GM10248 (cell line): ENCODE results near the gene BRSK2.
A peak's percentile ranks its signal among the peaks of the same experiment; 100 is the strongest.

Experiments used
- CTCF ChIA-PET: fragments of 300-600 bp; sonication (Branson Sonifier 250); formaldehyde crosslinking; extraction: SDS; loops from one replicate; lab custom pipeline; 2021; ENCODE audit warnings: antibody characterized with exemption; lab: Yijun Ruan, JAX
- POLR2A ChIA-PET: fragments of 350-650 bp; sonication (Branson Sonifier 250); formaldehyde crosslinking; extraction: SDS; loops from one replicate; lab custom pipeline; 2020; ENCODE audit warnings: antibody characterized with exemption; lab: Yijun Ruan, JAX
- DNase-seq: peaks from one replicate; pipeline ENCODE4 v3.0.0; 2012; ENCODE audit errors: extremely low spot score
- TF ChIP-seq, protein P1 (sequence below): IDR thresholded peaks from 2 replicates; pipeline ENCODE4 v1.5.1; 2012; ENCODE audit warnings: mild to moderate bottlenecking, low read depth; ENCODE audit errors: extremely low read depth, missing control alignments, control extremely low read depth

The BRSK2 gene

DNA sequence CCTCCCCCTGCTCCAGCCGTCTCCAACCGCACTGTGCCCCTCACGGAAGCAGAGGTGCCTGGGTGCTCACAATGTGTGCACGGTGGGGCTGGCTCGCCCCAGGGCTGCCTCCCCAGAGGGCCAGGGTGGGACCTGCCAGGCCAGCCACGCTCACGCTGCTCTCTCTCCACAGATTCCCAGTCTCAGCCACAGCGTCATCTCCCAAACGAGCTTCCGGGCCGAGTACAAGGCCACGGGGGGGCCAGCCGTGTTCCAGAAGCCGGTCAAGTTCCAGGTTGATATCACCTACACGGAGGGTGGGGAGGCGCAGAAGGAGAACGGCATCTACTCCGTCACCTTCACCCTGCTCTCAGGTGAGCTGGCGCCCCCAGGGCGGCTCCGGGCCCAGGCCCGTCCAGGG lies 66.4 kb downstream of the BRSK2 start:
- TF ChIP-seq, protein P1, sequence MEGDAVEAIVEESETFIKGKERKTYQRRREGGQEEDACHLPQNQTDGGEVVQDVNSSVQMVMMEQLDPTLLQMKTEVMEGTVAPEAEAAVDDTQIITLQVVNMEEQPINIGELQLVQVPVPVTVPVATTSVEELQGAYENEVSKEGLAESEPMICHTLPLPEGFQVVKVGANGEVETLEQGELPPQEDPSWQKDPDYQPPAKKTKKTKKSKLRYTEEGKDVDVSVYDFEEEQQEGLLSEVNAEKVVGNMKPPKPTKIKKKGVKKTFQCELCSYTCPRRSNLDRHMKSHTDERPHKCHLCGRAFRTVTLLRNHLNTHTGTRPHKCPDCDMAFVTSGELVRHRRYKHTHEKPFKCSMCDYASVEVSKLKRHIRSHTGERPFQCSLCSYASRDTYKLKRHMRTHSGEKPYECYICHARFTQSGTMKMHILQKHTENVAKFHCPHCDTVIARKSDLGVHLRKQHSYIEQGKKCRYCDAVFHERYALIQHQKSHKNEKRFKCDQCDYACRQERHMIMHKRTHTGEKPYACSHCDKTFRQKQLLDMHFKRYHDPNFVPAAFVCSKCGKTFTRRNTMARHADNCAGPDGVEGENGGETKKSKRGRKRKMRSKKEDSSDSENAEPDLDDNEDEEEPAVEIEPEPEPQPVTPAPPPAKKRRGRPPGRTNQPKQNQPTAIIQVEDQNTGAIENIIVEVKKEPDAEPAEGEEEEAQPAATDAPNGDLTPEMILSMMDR, result no peak
- no peak for DNase-seq
- POLR2A ChIA-PET, result no interaction called here
- CTCF ChIA-PET, result interaction anchor here (1.0 to 1.1 kb wide), 2 partner anchors 118 to 119 kb away, joined by 3 to 4 read pairs; no protein-coding TSS in a partner anchor

- no peak for DNase-seq
- CTCF ChIA-PET, result interaction anchor here (1.0 to 1.1 kb wide), 2 partner anchors 117 to 118 kb away, joined by 3 to 4 read pairs; no protein-coding TSS in a partner anchor
- TF ChIP-seq, protein P1, result no peak
- POLR2A ChIA-PET, result no interaction called here
Measured at GRCh38 chr11:1456596-1457325, 67.0 kb downstream of the BRSK2 start.

GRCh38 chr11:1457326-1457680 lies 67.6 kb downstream of the BRSK2 start:
- TF ChIP-seq, protein P1, result no peak
- CTCF ChIA-PET, result interaction anchor here (1.1 kb wide), 1 partner anchor 116 kb away, joined by 3 read pairs; no protein-coding TSS in a partner anchor
- no peak for DNase-seq
- POLR2A ChIA-PET, result no interaction called here

GRCh38 chr11:1457856-1458255 lies 68.1 kb downstream of the BRSK2 start:
- CTCF ChIA-PET, result no interaction called here
- TF ChIP-seq, protein P1, result no peak
- no peak for DNase-seq
- POLR2A ChIA-PET, result no interaction called here

GRCh38 chr11:1458340-1459218 lies 68.8 kb downstream of the BRSK2 start:
- ChIA-PET POLR2A (no interaction called here), CTCF (no interaction called here)
- TF ChIP-seq, protein P1, result peak; percentile 9
- DNase-seq, result no peak

DNA sequence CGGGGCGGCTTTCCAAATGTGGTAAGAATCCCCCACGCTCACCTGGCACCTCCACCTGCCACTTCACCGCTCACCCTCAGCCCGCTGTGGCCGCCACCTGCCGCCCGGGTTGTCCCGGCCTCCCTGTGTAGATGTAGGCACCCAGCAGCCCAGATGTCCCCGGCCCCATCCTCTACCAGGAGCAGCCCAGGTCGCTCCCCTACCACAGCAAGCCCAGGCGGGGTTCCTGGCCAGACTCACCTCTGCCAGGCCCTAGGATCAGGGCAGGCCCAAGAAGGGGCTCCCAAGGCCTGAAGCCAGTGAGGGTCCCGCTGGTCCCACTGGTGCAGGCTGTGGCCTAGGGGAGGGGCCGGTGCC lies 69.5 kb downstream of the BRSK2 start:
- ChIA-PET POLR2A (no interaction called here), CTCF (no interaction called here)
- no peak for DNase-seq
- TF ChIP-seq, protein P1, result no peak
